ENCODE data around the gene GTF2E1. TPM values are rescaled to one million over a fixed set of nuclear protein-coding genes. Genes with fewer than 3 reads are reported as not detected.

The GTF2E1 gene
- total RNA-seq, 1 experiment from 2014 or later = 78.0 TPM

DNA sequence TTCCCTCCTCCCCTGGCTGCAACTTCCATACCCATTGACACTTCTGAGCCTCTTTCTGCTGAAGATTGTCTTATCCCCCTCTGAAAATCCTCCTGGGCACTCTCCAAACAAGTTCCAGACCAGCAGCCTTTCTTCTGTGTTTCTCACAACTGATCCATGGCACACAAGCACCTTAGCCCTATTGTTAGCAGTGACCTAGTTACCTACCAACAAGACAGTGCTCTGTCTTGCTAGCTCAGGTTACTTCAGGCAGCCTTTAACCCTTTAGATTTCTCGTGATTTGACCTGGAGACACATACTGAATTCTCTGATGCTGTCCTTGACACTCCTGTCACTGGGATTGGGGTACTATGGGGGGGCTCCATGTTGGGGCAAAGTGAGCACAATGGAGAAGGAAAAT lies 82.1 kb downstream of the GTF2E1 start (continued):
- TF ChIP-seq USF1 (CRISPR knock-in tag; IDR thresholded peaks at IDR 0.05) = no peak
- TF ChIP-seq, protein P1, sequence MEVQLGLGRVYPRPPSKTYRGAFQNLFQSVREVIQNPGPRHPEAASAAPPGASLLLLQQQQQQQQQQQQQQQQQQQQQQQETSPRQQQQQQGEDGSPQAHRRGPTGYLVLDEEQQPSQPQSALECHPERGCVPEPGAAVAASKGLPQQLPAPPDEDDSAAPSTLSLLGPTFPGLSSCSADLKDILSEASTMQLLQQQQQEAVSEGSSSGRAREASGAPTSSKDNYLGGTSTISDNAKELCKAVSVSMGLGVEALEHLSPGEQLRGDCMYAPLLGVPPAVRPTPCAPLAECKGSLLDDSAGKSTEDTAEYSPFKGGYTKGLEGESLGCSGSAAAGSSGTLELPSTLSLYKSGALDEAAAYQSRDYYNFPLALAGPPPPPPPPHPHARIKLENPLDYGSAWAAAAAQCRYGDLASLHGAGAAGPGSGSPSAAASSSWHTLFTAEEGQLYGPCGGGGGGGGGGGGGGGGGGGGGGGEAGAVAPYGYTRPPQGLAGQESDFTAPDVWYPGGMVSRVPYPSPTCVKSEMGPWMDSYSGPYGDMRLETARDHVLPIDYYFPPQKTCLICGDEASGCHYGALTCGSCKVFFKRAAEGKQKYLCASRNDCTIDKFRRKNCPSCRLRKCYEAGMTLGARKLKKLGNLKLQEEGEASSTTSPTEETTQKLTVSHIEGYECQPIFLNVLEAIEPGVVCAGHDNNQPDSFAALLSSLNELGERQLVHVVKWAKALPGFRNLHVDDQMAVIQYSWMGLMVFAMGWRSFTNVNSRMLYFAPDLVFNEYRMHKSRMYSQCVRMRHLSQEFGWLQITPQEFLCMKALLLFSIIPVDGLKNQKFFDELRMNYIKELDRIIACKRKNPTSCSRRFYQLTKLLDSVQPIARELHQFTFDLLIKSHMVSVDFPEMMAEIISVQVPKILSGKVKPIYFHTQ (CRISPR knock-in tag; IDR thresholded peaks at IDR 0.05) = no peak
- no peak for TF ChIP-seq MLX (CRISPR knock-in tag; IDR thresholded peaks at IDR 0.05)

DNA sequence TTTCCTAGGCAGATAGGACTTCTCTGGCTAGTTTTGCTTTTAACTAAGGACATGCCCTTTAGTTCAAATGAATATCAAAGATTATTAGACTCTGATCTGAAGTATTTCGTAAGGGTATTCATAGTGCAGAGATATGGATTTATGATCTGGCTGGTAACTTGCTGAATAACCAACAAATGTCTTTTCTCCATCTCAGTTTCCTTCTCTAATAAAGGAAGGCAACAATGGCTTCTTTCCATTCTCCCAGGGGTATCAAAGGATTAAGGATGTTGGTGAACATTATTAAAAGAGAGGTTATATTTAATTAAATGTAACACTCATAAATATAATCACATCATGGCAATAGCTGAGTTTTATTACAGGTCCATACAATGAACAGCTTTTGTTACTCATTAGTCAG lies 86.3 kb downstream of the GTF2E1 start:
- ChIA-PET POLR2A (no interaction called here), CTCF (interaction anchor here (1.3 kb wide), 1 partner anchor 34 kb away, joined by 5 read pairs; no protein-coding TSS in a partner anchor)
- TF ChIP-seq FOXP4 (CRISPR knock-in tag; IDR thresholded peaks at IDR 0.05) (no peak), MLX (CRISPR knock-in tag; IDR thresholded peaks at IDR 0.05) (no peak), MXD4 (CRISPR knock-in tag; IDR thresholded peaks at IDR 0.05; ENCODE audit: borderline replicate concordance) (no peak), NFE2L1 (CRISPR knock-in tag; IDR thresholded peaks at IDR 0.05) (no peak), ZNF423 (CRISPR knock-in tag; IDR thresholded peaks at IDR 0.05) (no peak), CBFB (CRISPR knock-in tag; IDR thresholded peaks at IDR 0.05; ENCODE audit: low read depth) (no peak), TP53 (CRISPR knock-in tag; IDR thresholded peaks at IDR 0.05) (no peak), SP1 (CRISPR knock-in tag; conservative IDR thresholded peaks at IDR 0.05) (no peak), IRF2 (CRISPR knock-in tag; IDR thresholded peaks at IDR 0.05; ENCODE audit: borderline replicate concordance, low read depth) (no peak), CDX4 (CRISPR knock-in tag; IDR thresholded peaks at IDR 0.05; ENCODE audit: borderline replicate concordance) (no peak)
- TF ChIP-seq, protein P2, sequence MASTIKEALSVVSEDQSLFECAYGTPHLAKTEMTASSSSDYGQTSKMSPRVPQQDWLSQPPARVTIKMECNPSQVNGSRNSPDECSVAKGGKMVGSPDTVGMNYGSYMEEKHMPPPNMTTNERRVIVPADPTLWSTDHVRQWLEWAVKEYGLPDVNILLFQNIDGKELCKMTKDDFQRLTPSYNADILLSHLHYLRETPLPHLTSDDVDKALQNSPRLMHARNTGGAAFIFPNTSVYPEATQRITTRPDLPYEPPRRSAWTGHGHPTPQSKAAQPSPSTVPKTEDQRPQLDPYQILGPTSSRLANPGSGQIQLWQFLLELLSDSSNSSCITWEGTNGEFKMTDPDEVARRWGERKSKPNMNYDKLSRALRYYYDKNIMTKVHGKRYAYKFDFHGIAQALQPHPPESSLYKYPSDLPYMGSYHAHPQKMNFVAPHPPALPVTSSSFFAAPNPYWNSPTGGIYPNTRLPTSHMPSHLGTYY (CRISPR knock-in tag; IDR thresholded peaks at IDR 0.05) = no peak
- TF ChIP-seq, protein P3, sequence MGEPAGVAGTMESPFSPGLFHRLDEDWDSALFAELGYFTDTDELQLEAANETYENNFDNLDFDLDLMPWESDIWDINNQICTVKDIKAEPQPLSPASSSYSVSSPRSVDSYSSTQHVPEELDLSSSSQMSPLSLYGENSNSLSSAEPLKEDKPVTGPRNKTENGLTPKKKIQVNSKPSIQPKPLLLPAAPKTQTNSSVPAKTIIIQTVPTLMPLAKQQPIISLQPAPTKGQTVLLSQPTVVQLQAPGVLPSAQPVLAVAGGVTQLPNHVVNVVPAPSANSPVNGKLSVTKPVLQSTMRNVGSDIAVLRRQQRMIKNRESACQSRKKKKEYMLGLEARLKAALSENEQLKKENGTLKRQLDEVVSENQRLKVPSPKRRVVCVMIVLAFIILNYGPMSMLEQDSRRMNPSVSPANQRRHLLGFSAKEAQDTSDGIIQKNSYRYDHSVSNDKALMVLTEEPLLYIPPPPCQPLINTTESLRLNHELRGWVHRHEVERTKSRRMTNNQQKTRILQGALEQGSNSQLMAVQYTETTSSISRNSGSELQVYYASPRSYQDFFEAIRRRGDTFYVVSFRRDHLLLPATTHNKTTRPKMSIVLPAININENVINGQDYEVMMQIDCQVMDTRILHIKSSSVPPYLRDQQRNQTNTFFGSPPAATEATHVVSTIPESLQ (CRISPR knock-in tag; IDR thresholded peaks at IDR 0.05) = no peak
- TF ChIP-seq, protein P4, sequence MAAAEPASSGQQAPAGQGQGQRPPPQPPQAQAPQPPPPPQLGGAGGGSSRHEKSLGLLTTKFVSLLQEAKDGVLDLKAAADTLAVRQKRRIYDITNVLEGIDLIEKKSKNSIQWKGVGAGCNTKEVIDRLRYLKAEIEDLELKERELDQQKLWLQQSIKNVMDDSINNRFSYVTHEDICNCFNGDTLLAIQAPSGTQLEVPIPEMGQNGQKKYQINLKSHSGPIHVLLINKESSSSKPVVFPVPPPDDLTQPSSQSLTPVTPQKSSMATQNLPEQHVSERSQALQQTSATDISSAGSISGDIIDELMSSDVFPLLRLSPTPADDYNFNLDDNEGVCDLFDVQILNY (CRISPR knock-in tag; IDR thresholded peaks at IDR 0.05) = no peak
- Mint-ChIP-seq H3K27me3 (ENCODE audit: low read depth) (peaks cover 35% of the 10 kb centered on the region), H3K27ac (no peak overlapping the region), H3K4me1 (peaks cover 33% of the 10 kb centered on the region), H3K36me3 (no peaks in the 10 kb centered on the region), H3K4me3 (no peak overlapping the region), H3K9me3 (no peaks in the 10 kb centered on the region)
- ATAC-seq = no peak
- DNase-seq (ENCODE audit: low spot score) = no peak

Measured in WTC11 (cell line).